SK-N-SH treated with all-trans-retinoic acid at 6 μM for 48 hours (cell line): Measurements from ENCODE around the gene PRR7.

Source experiments
- ATAC-seq: fragments of 200-7000 bp; cut with Tn5 transposase; 3 replicates; pipeline ENCODE4 v1.9.1; 2020; ENCODE audit warnings: mild to moderate bottlenecking, moderate library complexity
- ARNTL ChIP-seq: fragments of 450-650 bp; formaldehyde crosslinking; IDR thresholded peaks from 2 replicates; pipeline ENCODE4 v1.5.0; 2020; ENCODE audit warnings: low read depth, mild to moderate bottlenecking, moderate library complexity, borderline replicate concordance
- CREB5 ChIP-seq: fragments of 250-450 bp; sonication (Bioruptor Pico); IDR thresholded peaks from 2 replicates; pipeline ENCODE4 v1.5.1; 2020; ENCODE audit warnings: low read depth, mild to moderate bottlenecking, moderate library complexity
- CSRNP3 ChIP-seq: fragments of 250-450 bp; sonication (Bioruptor Pico); IDR thresholded peaks from 2 replicates; pipeline ENCODE4 v1.5.1; 2021; ENCODE audit warnings: mild to moderate bottlenecking, moderate library complexity
- ESRRG ChIP-seq: fragments of 250-450 bp; sonication (Bioruptor Pico); IDR thresholded peaks from 2 replicates; pipeline ENCODE4 v1.6.1; 2021; ENCODE audit warnings: mild to moderate bottlenecking
- GLIS3 ChIP-seq: fragments of 250-450 bp; sonication (Bioruptor Pico); IDR thresholded peaks from 2 replicates; pipeline ENCODE4 v1.5.0; 2020; ENCODE audit warnings: mild to moderate bottlenecking, moderate library complexity
- ISL1 ChIP-seq: fragments of 250-450 bp; sonication (Bioruptor Pico); IDR thresholded peaks from 2 replicates; pipeline ENCODE4 v2.1.2; 2022; ENCODE audit warnings: mild to moderate bottlenecking, moderate library complexity
- OSR1 ChIP-seq: fragments of 250-450 bp; sonication (Bioruptor Pico); IDR thresholded peaks from 2 replicates; pipeline ENCODE4 v1.8.0; 2022; ENCODE audit warnings: moderate library complexity, mild to moderate bottlenecking, inconsistent platforms
- PATZ1 ChIP-seq: fragments of 250-450 bp; sonication (Bioruptor Pico); IDR thresholded peaks from 2 replicates; pipeline ENCODE4 v1.8.0; 2020; ENCODE audit warnings: mild to moderate bottlenecking, moderate library complexity, borderline replicate concordance
- POU6F1 ChIP-seq: fragments of 250-450 bp; sonication (Bioruptor Pico); IDR thresholded peaks from 2 replicates; pipeline ENCODE4 v1.8.0; 2021; ENCODE audit warnings: low read depth, mild to moderate bottlenecking, moderate library complexity, borderline replicate concordance
- PPARA ChIP-seq: fragments of 250-450 bp; sonication (Bioruptor Pico); IDR thresholded peaks from 2 replicates; pipeline ENCODE4 v1.5.0; 2020; ENCODE audit warnings: mild to moderate bottlenecking, borderline replicate concordance
- RARB ChIP-seq: fragments of 250-450 bp; sonication (Bioruptor Pico); IDR thresholded peaks from 2 replicates; pipeline ENCODE4 v1.8.0; 2021; ENCODE audit warnings: mild to moderate bottlenecking, moderate library complexity
- SNAI2 ChIP-seq: fragments of 250-450 bp; sonication (Bioruptor Pico); IDR thresholded peaks from 2 replicates; pipeline ENCODE4 v1.5.0; 2020; ENCODE audit warnings: mild to moderate bottlenecking, moderate library complexity
- TOX ChIP-seq: fragments of 250-450 bp; sonication (Bioruptor Pico); IDR thresholded peaks from 2 replicates; pipeline ENCODE4 v1.8.0; 2021; ENCODE audit warnings: mild to moderate bottlenecking, moderate library complexity, borderline replicate concordance
- TSHZ2 ChIP-seq: fragments of 250-450 bp; sonication (Bioruptor Pico); IDR thresholded peaks from 2 replicates; pipeline ENCODE4 v1.5.0; 2020; ENCODE audit warnings: mild to moderate bottlenecking, moderate library complexity
- ZFP3 ChIP-seq: fragments of 250-450 bp; sonication (Bioruptor Pico); IDR thresholded peaks from 2 replicates; pipeline ENCODE4 v1.5.0; 2020; ENCODE audit warnings: mild to moderate bottlenecking, moderate library complexity
- ZFP30 ChIP-seq: fragments of 450-650 bp; formaldehyde crosslinking; IDR thresholded peaks from 2 replicates; pipeline ENCODE4 v1.5.0; 2022; ENCODE audit warnings: mild to moderate bottlenecking, moderate library complexity
- ZNF565 ChIP-seq: fragments of 450-650 bp; formaldehyde crosslinking; conservative IDR thresholded peaks from 2 replicates; pipeline ENCODE4 v1.5.0; 2020; ENCODE audit warnings: low read depth, mild to moderate bottlenecking, moderate library complexity
- ZNF8 ChIP-seq: fragments of 450-650 bp; formaldehyde crosslinking; IDR thresholded peaks from 2 replicates; pipeline ENCODE4 v1.5.0; 2020; ENCODE audit warnings: mild to moderate bottlenecking, moderate library complexity

PRR7 gene

GRCh38 chr5:177474846-177475562 lies 28.4 kb downstream of the PRR7 start:
- TF ChIP-seq OSR1 (CRISPR knock-in tag): no peak
- no peak for TF ChIP-seq SNAI2 (CRISPR knock-in tag)
- TF ChIP-seq PPARA (CRISPR knock-in tag): no peak
- TF ChIP-seq RARB (CRISPR knock-in tag): no peak
- TF ChIP-seq CSRNP3: no peak
- TF ChIP-seq ARNTL (CRISPR knock-in tag): no peak

GRCh38 chr5:177475563-177476427 lies 29.2 kb downstream of the PRR7 start:
- ATAC-seq: no peak

More at GRCh38 chr5:177474846-177475562, 28.4 kb downstream of the PRR7 start:
- no peak for ATAC-seq

GRCh38 chr5:177476531-177477233 lies 30.1 kb downstream of the PRR7 start:
- TF ChIP-seq CREB5 (CRISPR knock-in tag) (no peak), POU6F1 (no peak), ISL1 (no peak), GLIS3 (no peak), ZNF8 (CRISPR knock-in tag) (no peak), ARNTL (CRISPR knock-in tag) (no peak), ZFP3 (no peak), PPARA (CRISPR knock-in tag) (no peak), PATZ1 (CRISPR knock-in tag) (no peak), CSRNP3 (no peak), ZNF565 (CRISPR knock-in tag) (no peak), SNAI2 (CRISPR knock-in tag) (no peak), TOX (CRISPR knock-in tag) (no peak), ZFP30 (CRISPR knock-in tag) (no peak), ESRRG (CRISPR knock-in tag) (no peak)
- no peak for ATAC-seq

More at GRCh38 chr5:177475563-177476427, 29.2 kb downstream of the PRR7 start:
- TF ChIP-seq ARNTL (CRISPR knock-in tag) (no peak), OSR1 (CRISPR knock-in tag) (no peak), TSHZ2 (CRISPR knock-in tag) (no peak), RARB (CRISPR knock-in tag) (no peak)
